Astrocyte of the hippocampus (primary cell): ENCODE results near the gene IFNL2.

Experiments used
- DNase-seq: peaks from one replicate; pipeline ENCODE4 v3.0.0; 2011; ENCODE audit warnings: low read depth, low spot score

IFNL2 gene

DNA sequence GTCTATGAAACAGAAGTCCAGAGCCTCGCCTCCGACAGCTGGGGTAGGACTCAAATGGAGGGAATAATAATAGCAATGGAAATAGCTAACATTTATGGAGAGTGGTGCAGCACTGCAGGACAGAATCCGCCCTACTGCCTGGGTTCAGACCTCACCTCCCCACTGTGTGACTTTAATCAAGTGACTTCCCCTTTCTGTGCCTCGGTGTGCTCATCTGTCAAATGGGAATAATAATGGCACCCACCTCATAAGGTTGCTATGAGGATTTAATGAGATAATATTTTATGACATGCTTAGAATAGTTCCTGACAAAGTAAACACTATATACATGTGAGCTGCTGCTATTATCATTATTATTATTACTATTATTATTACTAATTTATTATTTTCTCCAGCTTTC is 49.3 kb downstream of the IFNL2 start:
- DNase-seq = no peak

DNA sequence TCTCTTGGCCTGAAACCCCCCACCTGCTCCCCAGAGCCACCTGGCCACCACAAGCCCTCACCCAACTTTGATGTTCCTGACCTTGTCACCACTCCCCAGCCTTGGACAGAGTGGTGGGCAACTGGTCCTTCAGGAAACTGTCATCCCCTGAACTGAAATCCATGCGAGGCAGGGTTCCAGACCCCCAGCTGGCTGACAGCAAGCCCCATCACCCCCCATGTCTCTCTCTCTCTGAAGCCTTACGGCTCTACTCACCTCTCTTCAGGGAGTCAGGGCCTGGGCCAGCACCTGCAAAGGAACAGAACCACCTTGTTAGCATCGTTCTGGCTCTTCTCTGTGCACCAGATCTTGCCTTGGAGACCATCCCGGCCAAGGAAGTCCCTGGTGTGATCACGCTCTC is 49.9 kb downstream of the IFNL2 start:
- no peak for DNase-seq

DNA sequence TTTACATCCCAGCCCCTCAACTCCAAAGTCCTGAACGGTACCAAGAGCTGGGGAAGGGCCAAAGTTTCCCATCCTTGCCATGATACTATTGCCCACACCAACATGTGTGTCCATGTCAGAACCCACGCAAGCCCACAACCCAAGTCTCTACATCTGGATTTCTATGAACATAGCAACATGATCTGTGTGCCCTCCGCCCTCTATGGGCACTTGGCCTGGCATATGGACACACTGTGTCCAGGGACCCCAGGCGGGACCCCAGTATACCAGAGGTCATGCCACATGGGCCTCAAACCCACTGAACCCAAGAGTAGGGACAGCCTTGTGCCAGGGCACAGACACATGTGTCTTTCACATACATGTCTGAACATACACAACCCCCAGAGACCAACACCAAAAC is 50.5 kb downstream of the IFNL2 start:
- no peak for DNase-seq

DNA sequence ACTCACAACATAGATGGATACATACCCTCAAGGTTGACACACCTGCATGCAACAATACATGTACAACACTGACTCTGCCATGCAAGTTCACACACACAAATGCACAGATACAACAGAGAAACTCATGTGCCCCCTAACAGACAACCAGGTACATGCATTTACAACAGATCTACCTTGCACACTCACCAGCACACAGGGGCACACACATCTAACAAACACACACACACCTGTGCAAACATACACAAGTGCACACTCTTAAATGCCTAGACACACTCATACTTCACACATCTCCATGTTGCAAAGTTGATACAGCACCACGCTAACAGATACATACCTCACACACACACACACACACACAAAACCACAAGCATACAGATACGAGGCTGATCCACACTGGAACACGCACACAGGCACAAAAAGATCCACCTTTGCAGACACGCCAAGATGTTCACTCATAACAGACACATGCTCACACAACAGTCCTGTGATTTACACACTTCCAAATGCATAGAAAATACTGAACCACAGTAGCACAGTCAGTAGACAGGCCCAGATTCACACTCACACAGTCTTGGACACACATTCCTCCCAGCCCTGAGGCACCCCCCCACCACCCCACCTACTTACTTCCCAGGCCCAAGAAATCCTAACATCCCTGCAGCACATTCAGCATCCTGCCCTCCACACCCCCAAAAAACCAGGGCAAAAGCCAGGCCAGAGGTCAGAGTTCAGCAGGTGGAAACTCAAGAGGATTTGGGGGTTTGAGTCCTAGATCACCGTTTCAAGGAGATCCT is 51.1 kb downstream of the IFNL2 start:
- DNase-seq = no peak
